ENCODE data around the gene GLO1.

DNA sequence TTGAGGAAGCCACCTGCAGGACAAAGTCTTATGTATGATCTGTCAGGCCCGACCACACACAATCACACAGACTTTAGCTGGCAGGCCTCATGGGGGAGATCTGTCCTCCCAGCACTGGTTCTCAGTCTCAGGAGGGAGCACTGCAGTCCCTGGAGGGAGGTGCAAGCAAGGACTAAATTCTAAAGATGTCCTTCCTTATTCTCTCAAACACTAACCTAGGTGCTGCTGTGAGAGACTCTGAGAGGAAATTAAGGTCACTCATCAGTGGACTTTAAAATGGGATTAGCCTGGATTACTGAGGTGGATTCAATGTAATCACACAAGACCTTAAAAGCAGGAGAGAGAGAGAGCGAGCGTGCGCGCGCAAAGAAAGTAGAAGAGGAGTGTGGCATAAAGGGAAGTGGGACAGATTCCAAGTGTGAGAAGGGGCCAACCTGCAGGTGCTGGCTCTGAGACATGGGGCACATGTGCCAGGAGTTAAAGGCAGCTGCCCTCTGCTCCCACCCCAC is 14.3 kb downstream of the GLO1 start:
- TF ChIP-seq CTCF (IDR thresholded peaks at IDR 0.05), result no peak
- no peak for TF ChIP-seq POLR2A (IDR thresholded peaks at IDR 0.05)
